ENCODE data around the gene CEACAM3.
"Not testable (repeated sequence)": the region's sequence is repeated elsewhere in the genome, so short reads cannot be mapped to it uniquely, and the experiment has no call there.

CEACAM3 gene

DNA sequence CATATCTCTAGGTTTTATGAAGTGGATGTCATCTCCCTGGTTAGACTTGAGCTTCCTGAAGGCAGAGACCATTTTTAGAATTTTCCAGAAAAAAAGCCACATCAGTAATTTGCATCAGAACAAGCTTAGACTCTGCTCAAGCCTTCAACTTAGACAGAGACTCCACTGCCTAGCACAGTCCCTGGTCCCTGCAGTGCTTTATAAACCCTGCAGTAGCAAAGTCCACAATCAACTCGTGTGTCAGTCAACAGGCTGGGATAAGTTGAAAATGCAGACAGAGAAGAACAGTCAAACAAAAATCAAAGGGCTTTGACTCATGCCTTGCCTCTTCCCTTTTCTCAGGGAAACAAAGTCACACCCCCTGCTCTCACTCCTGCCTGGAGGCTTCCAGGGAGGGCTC is 7.9 kb upstream of the CEACAM3 start:
- DNase-seq (ENCODE audit: low read depth, low spot score) = not testable (repeated sequence)

GRCh38 chr19:41789053-41789452 is 7.3 kb upstream of the CEACAM3 start:
- DNase-seq (ENCODE audit: low read depth, low spot score); H3K4me3 ChIP-seq (ENCODE audit: low read length): not testable (repeated sequence)

More for the DNA sequence above, 7.9 kb upstream of the CEACAM3 start:
- not testable (repeated sequence) for H3K4me3 ChIP-seq (ENCODE audit: low read length)

DNA sequence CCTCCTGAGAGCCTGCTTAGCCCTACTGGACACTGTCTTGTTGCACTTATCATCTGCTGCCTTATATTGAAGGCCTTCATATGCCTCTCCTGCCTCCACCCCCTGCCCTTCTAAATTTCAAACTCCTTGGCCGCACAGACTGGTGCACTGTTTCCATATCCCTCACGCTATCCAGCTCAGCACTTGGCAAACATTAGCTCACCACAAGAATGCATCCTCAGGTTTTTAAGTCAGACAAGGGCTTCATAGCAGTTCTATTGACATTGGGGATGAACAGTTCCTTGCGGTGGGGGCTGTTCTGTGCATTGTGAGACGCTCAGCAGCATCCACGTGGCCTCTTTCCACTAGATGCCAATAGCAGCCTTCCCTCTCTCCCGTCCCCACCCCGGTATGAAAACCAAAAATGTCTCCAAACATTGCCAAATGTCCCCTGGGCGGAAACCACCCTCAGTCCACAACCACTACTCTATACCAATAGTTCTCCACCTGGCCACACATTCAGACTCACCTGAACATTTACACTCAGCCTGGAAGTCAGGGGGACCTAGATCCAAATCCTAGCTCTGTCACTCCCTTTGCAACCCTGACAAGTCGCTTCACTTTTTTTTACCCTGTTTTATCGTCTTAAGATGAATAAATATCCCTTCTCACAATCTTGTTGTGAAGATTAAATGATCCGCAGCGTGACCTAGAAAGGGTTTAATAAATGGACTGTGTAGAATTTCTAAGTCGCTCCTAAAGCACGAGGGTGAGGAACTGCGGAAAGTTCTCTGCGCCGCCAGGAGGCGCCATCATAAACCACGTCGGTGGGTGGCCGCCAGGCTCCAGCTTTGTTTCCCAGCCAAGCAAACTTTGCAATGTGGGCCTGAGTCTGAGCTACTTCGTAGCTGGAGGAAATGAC is 3.6 kb upstream of the CEACAM3 start:
- H3K4me3 ChIP-seq (ENCODE audit: low read length) = no peak overlapping the region
- DNase-seq (ENCODE audit: low read depth, low spot score) = peak; percentile 50

- no peak for DNase-seq (ENCODE audit: low read depth, low spot score)
- H3K4me3 ChIP-seq (ENCODE audit: low read length) = no peak overlapping the region
Observed at GRCh38 chr19:41793414-41793727, 3.0 kb upstream of the CEACAM3 start.

DNA sequence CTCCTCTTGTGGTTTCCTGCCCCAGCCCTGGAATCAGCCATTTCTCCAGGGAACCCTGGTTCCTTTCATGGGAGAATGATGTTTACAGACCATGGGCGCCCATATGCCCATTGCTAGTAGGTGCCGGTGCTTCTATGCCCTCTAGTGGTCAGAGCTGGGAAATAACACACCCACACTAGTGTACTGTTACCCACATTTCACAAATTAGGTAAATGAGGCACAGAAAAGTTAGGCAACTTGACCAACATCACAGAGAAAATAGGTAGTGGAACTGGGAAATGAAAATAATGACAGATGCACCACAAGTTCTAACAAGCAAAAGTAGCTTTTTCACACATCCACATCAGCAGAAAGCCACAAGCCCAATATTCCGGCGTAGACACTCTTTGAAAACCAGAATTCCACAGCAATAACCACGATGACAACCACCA is 1.3 kb upstream of the CEACAM3 start:
- DNase-seq (ENCODE audit: low read depth, low spot score) = peak; percentile 29
- H3K4me3 ChIP-seq (ENCODE audit: low read length) = no peak overlapping the region

GRCh38 chr19:41796901-41797300 is 514 bp downstream of the CEACAM3 start:
- DNase-seq (ENCODE audit: low read depth, low spot score) = no peak
- no peak overlapping the region for H3K4me3 ChIP-seq (ENCODE audit: low read length)

GRCh38 chr19:41799444-41800000 is 3.1 kb downstream of the CEACAM3 start:
- no peak for DNase-seq (ENCODE audit: low read depth, low spot score)
- no peak overlapping the region for H3K4me3 ChIP-seq (ENCODE audit: low read length)

DNA sequence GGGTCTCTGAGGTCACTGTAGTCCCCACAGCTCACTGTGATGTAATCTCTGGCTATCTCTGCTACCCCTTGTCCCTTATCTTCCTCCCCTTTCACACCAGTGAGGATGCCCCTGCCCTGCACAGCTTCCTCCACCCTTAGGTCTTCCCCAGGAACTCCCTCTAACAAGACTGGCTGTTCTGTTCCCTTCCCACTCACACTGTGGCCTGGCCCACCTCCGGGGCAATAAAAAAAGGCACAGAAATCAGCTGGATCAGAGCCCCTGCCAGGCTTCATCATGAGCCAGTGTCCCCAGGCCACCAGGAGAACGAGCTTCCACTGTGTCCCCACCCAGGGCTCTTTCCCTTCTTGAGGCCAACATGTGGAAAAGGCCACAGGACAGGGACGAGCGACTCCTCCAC is 4.6 kb downstream of the CEACAM3 start:
- H3K4me3 ChIP-seq (ENCODE audit: low read length) = no peak overlapping the region
- DNase-seq (ENCODE audit: low read depth, low spot score) = no peak

DNA sequence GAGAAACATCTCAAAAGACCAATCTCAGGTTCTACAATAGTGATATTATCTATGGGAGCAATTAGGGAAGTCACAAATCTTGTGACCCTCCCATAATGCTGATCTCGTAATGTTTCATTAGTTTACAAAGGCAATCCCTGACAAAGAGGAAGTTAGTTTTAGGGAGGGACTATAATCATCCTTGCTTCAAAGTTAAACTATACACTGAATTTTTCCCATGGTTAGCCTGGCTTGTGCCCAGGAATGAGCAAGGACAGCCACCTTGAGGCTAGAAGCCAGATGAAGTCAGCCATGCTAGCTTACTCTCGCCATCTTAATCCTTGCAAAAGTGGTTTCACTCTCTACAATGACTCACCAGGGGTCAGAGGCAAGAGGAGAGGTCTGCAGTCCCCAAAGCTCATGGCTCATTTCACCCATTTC is 5.4 kb downstream of the CEACAM3 start:
- no peak overlapping the region for H3K4me3 ChIP-seq (ENCODE audit: low read length)
- DNase-seq (ENCODE audit: low read depth, low spot score) = no peak

GRCh38 chr19:41802770-41803169 is 6.4 kb downstream of the CEACAM3 start:
- no peak for DNase-seq (ENCODE audit: low read depth, low spot score)
- no peak overlapping the region for H3K4me3 ChIP-seq (ENCODE audit: low read length)

DNA sequence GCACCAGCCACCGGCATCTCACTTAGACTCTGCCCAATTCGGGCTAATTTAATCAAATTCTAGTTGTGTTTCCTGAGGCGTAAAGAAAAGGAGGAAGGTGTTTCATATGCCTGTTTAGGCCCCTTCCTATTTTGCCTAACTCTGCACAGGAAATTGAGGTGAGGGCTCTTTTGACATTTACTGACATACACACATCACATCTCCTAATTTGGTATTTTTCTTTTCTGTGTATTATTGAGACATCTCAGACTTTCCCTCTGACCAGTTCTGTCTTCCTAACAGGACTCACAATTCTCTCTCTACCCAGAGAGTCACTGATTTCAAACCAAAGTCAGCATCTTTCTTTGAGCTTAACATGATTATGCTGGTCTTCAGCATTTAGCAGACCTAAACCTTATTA is 7.9 kb downstream of the CEACAM3 start:
- no peak for DNase-seq (ENCODE audit: low read depth, low spot score)
- no peak overlapping the region for H3K4me3 ChIP-seq (ENCODE audit: low read length)

DNA sequence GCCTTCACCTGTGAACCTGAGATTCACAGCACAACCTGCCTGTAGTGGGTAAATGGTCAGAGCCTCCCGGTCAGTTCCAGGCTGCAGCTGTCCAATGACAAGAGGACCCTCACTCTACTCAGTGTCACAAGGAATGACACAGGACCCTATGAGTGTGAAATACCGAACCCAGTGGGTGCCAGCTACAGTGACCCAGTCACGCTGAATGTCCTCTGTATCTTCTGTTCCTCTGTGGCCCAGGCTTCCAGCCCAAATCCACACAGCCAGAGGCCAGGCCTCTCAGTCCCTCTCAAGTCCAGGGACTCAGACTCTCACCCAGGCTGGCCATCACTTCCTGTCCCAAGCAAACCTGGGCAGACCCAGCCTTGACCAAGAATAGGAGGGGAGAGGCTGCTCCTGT is 10.8 kb downstream of the CEACAM3 start:
- H3K4me3 ChIP-seq (ENCODE audit: low read length) = no peak overlapping the region
- no peak for DNase-seq (ENCODE audit: low read depth, low spot score)

GRCh38 chr19:41808663-41809566 is 12.5 kb downstream of the CEACAM3 start:
- no peak overlapping the region for H3K4me3 ChIP-seq (ENCODE audit: low read length)
- DNase-seq (ENCODE audit: low read depth, low spot score) = no peak

- H3K4me3 ChIP-seq (ENCODE audit: low read length) = no peak overlapping the region
- DNase-seq (ENCODE audit: low read depth, low spot score) = no peak
Observed at GRCh38 chr19:41810301-41810700, 13.9 kb downstream of the CEACAM3 start.

GRCh38 chr19:41811036-41811435 is 14.6 kb downstream of the CEACAM3 start:
- no peak for DNase-seq (ENCODE audit: low read depth, low spot score)
- no peak overlapping the region for H3K4me3 ChIP-seq (ENCODE audit: low read length)

- H3K4me3 ChIP-seq (ENCODE audit: low read length) = no peak overlapping the region
- DNase-seq (ENCODE audit: low read depth, low spot score) = no peak
Observed at GRCh38 chr19:41811981-41812380, 15.6 kb downstream of the CEACAM3 start.

DNA sequence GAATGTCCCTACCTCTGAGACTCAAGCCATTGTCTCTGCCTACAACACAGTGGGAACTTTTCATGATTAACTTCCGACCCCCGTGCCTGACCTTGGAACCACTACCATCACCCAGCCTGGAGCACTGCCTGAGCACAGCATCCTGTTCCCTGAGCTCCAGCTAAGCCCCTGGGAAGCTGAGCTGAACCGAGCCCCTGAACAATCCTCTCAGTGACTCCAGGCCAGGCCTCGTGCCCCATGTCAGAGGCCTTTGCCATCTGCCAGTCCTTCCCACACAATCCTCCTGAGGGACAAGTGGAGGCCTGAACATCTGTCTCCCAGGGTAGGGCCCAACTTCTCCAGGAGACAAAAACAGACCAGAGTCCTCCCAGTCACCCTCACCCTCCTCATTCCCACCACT is 17.5 kb downstream of the CEACAM3 start:
- H3K4me3 ChIP-seq (ENCODE audit: low read length) = no peak overlapping the region
- DNase-seq (ENCODE audit: low read depth, low spot score) = no peak

DNA sequence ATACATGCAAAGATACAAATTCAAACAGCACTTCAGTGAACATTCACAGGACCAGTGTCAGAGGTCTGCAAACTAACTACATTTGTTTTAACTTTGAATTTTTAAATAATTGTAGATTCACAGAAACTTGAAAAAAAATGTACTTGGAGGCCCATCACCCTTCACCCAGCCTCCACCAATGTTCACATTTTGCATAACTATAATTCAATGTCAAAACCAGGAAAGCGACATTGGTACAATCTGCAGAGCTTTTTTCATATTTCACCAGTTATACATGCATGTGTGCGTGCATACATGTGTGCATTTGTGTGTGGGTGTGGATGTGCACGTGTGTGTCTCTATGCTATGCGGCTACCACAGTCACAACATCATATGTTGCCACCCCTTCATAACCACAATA is 18.9 kb downstream of the CEACAM3 start:
- no peak overlapping the region for H3K4me3 ChIP-seq (ENCODE audit: low read length)
- no peak for DNase-seq (ENCODE audit: low read depth, low spot score)

DNA sequence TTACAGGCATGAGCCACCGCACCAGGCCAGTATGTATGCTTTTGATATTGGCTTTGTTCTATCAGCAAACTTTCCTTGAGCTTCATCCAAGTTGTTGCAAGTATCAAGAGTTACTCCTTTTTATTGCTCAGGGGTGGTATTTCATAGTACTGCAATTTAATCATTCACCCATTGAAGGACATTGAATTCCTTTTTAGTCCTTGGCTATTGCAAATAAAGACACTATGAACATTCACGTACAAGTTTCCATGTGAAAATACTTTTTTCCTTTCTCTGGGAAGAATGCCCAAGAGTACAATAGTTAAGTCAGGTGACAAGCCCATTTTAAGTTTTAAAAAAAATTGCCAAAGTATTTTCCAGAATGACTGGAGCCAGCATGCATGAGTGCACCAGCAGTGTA is 20.4 kb downstream of the CEACAM3 start:
- DNase-seq (ENCODE audit: low read depth, low spot score) = no peak
- no peak overlapping the region for H3K4me3 ChIP-seq (ENCODE audit: low read length)

All from Jurkat, Clone E6-1 (cell line).